Esophagus muscularis mucosa (tissue), 4 donors: ENCODE data around the gene GNB1. TPM values are rescaled to one million over a fixed set of nuclear protein-coding genes. Genes with fewer than 3 reads are reported as not detected.

ENCODE experiments used
- DNase-seq: peaks from one replicate; pipeline ENCODE4 v3.0.0-alpha.2; 2017; ENCODE audit errors: extremely low spot score
- H3K27ac ChIP-seq, 4 donors: fragments of 200-600 bp; sonication (generic); replicated peaks in 1 of 4; 1 replicate in 3 of 4; 2 replicates in 1 of 4; pipeline ENCODE4 v1.5.1; 2016 to 2019; ENCODE audit warnings: mild to moderate bottlenecking in 1 of 4
- H3K27me3 ChIP-seq, 4 donors: fragments of 200-600 bp; sonication (generic); one replicate each; pipeline versions ENCODE4 v1.5.1 to v1.6.0; 2016 to 2019
- H3K36me3 ChIP-seq, 4 donors: fragments of 200-600 bp; sonication (generic); one replicate each; pipeline ENCODE4 v1.5.1; 2016 to 2019
- H3K4me1 ChIP-seq, 4 donors: fragments of 200-600 bp; sonication (generic); one replicate each; pipeline ENCODE4 v1.5.1; 2016 to 2019
- H3K4me3 ChIP-seq, 4 donors: fragments of 200-600 bp; sonication (generic); 1 replicate in 2 of 4; 2 replicates in 2 of 4; pipeline ENCODE4 v1.5.1; 2016 to 2019; ENCODE audit warnings: mild to moderate bottlenecking in 4 of 4, moderate library complexity in 1 of 4
- H3K9me3 ChIP-seq, 4 donors: fragments of 200-600 bp; sonication (generic); 1 replicate in 3 of 4; 2 replicates in 1 of 4; pipeline ENCODE4 v1.5.1; 2016 to 2019
- EP300 ChIP-seq: sonication (generic); formaldehyde crosslinking; IDR thresholded peaks from one replicate; pipeline ENCODE4 v1.6.1; 2017; ENCODE audit warnings: antibody characterized with exemption
- POLR2A ChIP-seq: fragments of 450-650 bp; IDR thresholded peaks from one replicate; pipeline ENCODE4 v1.6.1; 2017; ENCODE audit warnings: antibody characterized with exemption, moderate library complexity, mild to moderate bottlenecking, low read depth
- POLR2AphosphoS5 ChIP-seq, 2 donors: sonication (generic); formaldehyde crosslinking; IDR thresholded peaks; one replicate each; pipeline ENCODE4 v1.6.1; 2017; ENCODE audit warnings: antibody characterized with exemption in 2 of 2
- WGBS: methylation state at CpG from one replicate; pipeline ENCODE4 v1.1.5; 2018; 5-methylcytosine and 5-hydroxymethylcytosine counted together
- intact Hi-C: fragments of 100-400 bp; cut with DNase I; formaldehyde crosslinking; loops from one replicate; pipeline ENCODE4 v1.15.1; 2023
- total RNA-seq, 4 donors: library from RNA; depleted of rRNA; stranded (reverse); fragments of >200 nt; gene quantifications; one replicate each; pipeline versions ENCODE4 v1.1.0 to v1.2.1, GENCODE V29; 2016
- TF ChIP-seq, protein P1 (sequence below), 3 experiments: fragments of 200-600 bp in 2 of 3; fragments of 450-650 bp in 1 of 3; sonication (generic) in 2 of 3; IDR thresholded peaks; one replicate each; pipeline ENCODE4 v1.5.1; 2017 to 2019; ENCODE audit warnings: antibody characterized with exemption in 3 of 3, mild to moderate bottlenecking in 2 of 3, moderate library complexity in 1 of 3

GNB1 gene
- total RNA-seq, 4 donors from 2014 or later, result 124 to 166 (median 161) TPM

GRCh38 chr1:1771096-1771495, 119.8 kb downstream of the GNB1 start:
- intact Hi-C loops, result no loop called here
- WGBS, result 96% methylated on average over 3 of the region's 3 CpGs
- no peaks in the 10 kb centered on the region for H3K27me3 ChIP-seq
- H3K4me3 ChIP-seq, result no peak overlapping the region
- no peak for DNase-seq
- no peak for TF ChIP-seq POLR2AphosphoS5 (IDR thresholded peaks at IDR 0.05)
- no peak for TF ChIP-seq EP300
- TF ChIP-seq, protein P1, sequence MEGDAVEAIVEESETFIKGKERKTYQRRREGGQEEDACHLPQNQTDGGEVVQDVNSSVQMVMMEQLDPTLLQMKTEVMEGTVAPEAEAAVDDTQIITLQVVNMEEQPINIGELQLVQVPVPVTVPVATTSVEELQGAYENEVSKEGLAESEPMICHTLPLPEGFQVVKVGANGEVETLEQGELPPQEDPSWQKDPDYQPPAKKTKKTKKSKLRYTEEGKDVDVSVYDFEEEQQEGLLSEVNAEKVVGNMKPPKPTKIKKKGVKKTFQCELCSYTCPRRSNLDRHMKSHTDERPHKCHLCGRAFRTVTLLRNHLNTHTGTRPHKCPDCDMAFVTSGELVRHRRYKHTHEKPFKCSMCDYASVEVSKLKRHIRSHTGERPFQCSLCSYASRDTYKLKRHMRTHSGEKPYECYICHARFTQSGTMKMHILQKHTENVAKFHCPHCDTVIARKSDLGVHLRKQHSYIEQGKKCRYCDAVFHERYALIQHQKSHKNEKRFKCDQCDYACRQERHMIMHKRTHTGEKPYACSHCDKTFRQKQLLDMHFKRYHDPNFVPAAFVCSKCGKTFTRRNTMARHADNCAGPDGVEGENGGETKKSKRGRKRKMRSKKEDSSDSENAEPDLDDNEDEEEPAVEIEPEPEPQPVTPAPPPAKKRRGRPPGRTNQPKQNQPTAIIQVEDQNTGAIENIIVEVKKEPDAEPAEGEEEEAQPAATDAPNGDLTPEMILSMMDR (IDR thresholded peaks at IDR 0.05), result no peak
- no peak for TF ChIP-seq POLR2A
- H3K4me1 ChIP-seq, result peaks cover 10 to 26% (median 19%) of the 10 kb centered on the region in 4 donors
- no peak overlapping the region for H3K27ac ChIP-seq
- H3K36me3 ChIP-seq, result peaks cover 22 to 43% (median 34%) of the 10 kb centered on the region in 4 donors
- H3K9me3 ChIP-seq, result peaks cover 0 to 17% (median 0%) of the 10 kb centered on the region in 4 donors

DNA sequence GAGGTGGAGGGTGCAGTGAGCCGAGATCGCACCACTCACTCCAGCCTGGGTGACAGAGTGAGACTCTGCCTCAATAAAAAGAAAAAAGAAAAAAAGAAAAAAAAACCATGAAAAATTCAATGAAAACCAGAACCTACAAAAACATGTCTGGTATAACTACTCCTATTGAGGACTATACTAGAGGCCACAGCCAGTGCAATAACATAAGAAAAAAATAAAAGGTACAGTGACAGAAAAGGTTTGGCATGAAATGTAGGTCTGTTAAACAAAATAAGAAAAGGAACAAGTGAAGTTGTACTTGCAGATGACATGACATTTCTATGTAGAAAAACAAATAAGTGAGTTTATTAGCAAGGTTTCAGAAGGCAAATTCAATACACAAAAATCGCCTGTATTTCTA, 120.8 kb downstream of the GNB1 start:
- Histone ChIP-seq H3K4me3 (no peak overlapping the region), H3K27ac (no peak overlapping the region), H3K4me1 (peaks cover 0 to 16% (median 9%) of the 10 kb centered on the region in 4 donors), H3K9me3 (peaks cover 0 to 17% (median 0%) of the 10 kb centered on the region in 4 donors), H3K36me3 (peaks cover 23 to 47% (median 36%) of the 10 kb centered on the region in 4 donors), H3K27me3 (no peaks in the 10 kb centered on the region)
- DNase-seq, result no peak
- TF ChIP-seq, protein P1 (IDR thresholded peaks at IDR 0.05), result no peak
- no peak for TF ChIP-seq POLR2AphosphoS5 (IDR thresholded peaks at IDR 0.05)
- TF ChIP-seq POLR2A, result no peak
- TF ChIP-seq EP300, result no peak
- WGBS, result over 99% methylated on average over 3 of the region's 3 CpGs
- intact Hi-C loops, result no loop called here

DNA sequence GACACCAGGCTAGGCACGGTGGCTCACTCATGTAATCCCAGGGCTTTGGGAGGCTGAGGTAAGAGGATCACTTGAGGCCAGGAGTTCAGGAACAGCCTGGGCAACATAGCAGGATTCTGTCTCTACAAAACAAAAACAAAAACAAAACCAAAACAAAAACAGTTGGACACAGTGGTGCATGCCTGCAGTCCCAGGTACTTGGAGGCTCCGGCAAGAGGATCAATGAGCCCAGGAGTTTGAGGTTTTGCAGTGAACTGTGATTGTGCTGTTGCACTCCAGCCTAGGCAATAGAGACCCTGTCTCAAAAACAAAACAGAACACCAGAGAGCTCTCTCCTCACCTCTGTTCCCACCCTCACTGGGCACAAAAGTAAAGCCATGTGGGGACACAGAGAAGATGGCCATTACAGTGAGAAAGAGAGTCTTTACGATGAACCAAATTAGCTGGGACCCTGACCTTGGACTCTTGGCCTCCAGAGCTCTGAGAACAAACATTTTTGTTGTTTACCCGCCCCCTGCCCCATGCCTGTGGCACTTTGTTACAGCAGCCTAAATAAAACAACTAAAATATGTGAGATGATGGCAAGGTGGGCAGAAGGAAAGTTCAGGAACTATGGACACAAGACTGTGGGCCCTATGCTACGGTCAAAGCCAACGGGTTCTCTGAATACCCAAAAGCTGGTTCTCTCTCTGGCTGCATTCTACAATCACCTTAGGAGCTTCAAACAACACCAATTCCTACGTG, 122.5 kb downstream of the GNB1 start:
- peaks cover 0 to 2% (median 0%) of the 10 kb centered on the region in 4 donors for H3K4me1 ChIP-seq
- intact Hi-C loops, result no loop called here
- peaks cover 0 to 17% (median 0%) of the 10 kb centered on the region in 4 donors for H3K9me3 ChIP-seq
- no peak for DNase-seq
- H3K27ac ChIP-seq, result no peak overlapping the region
- H3K36me3 ChIP-seq, result peaks cover 34 to 64% (median 53%) of the 10 kb centered on the region in 4 donors
- no peak overlapping the region for H3K4me3 ChIP-seq
- no peak for TF ChIP-seq POLR2AphosphoS5 (IDR thresholded peaks at IDR 0.05)
- TF ChIP-seq EP300, result no peak
- TF ChIP-seq, protein P1 (IDR thresholded peaks at IDR 0.05), result no peak
- no peak for TF ChIP-seq POLR2A
- H3K27me3 ChIP-seq, result no peaks in the 10 kb centered on the region
- 92% methylated on average over 7 of the region's 7 CpGs for WGBS

DNA sequence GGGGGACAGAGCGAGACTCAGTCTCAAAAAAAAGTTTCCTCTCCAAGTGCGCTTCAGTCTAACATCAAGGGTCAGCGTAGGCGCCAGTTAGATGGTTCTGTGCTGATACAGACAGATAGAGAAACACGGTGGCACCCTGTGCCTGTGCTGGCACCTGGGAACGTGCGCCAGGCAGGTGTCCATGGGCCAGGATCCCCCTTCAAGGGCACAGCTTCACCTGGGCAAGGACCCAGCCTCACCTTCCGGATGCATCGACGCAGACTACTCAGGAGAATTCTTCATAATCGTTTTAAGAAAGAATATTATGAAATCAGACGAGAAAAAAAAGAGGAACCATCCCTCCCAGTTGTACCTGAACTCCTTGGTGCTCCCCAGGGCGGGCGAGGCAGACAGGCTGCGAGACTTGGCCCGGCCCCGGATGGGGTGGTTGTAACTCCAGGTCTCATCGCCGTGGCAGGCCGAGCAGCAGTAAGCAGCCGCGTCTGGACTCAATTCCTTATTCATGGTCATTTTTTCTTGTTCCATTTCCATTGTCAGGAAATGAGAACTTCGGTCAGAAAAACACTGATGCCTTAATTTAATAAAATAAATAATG, 125.9 kb downstream of the GNB1 start:
- H3K36me3 ChIP-seq, result peaks cover 36 to 77% (median 68%) of the 10 kb centered on the region in 4 donors
- no peak overlapping the region for H3K27ac ChIP-seq
- no peak for DNase-seq
- TF ChIP-seq EP300, result no peak
- H3K4me1 ChIP-seq, result no peaks in the 10 kb centered on the region
- H3K9me3 ChIP-seq, result peaks cover 0 to 1% (median 0%) of the 10 kb centered on the region in 4 donors
- 84% methylated on average over 23 of the region's 23 CpGs for WGBS
- no peak overlapping the region for H3K4me3 ChIP-seq
- no peaks in the 10 kb centered on the region for H3K27me3 ChIP-seq
- intact Hi-C loops, result no loop called here
